ENCODE measurements around the gene DIP2C. TPM values are rescaled to one million over a fixed set of nuclear protein-coding genes. Genes with fewer than 3 reads are reported as not detected.

The DIP2C gene
- total RNA-seq, 1 donor from 2014 or later = 1.6 TPM

DNA sequence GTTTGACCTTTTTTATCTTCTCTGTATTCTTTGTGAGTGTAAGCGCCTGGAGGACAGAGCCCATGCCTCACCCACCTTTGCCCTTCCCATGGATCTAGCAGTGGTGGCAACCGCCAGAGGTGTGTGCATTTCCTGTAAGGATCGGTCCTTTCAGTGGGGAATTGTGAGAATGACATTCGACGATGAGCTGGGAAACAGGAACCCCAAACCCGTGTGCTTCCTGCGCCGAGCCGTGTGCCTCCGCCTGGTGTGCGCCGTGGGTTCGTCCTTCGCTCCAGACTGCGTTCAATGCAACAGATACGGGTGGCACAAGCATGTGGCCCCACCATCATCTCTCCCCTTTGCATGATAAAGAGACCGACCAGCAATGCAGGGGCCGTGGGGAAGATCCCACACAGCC is 1.7 kb upstream of the DIP2C start:
- DNase-seq (ENCODE audit: low spot score) = no peak
- Mint-ChIP-seq H3K27ac (no peak overlapping the region), H3K4me3 (ENCODE audit: low read depth) (peak overlapping the region; percentile 26), H3K9me3 (no peaks in the 10 kb centered on the region), H3K4me1 (ENCODE audit: low read depth) (no peaks in the 10 kb centered on the region), H3K27me3 (ENCODE audit: low read depth) (peaks cover 39% of the 10 kb centered on the region), H3K36me3 (ENCODE audit: low read depth) (no peaks in the 10 kb centered on the region)
- intact Hi-C loops (cut with micrococcal nuclease) = no loop called here

DNA sequence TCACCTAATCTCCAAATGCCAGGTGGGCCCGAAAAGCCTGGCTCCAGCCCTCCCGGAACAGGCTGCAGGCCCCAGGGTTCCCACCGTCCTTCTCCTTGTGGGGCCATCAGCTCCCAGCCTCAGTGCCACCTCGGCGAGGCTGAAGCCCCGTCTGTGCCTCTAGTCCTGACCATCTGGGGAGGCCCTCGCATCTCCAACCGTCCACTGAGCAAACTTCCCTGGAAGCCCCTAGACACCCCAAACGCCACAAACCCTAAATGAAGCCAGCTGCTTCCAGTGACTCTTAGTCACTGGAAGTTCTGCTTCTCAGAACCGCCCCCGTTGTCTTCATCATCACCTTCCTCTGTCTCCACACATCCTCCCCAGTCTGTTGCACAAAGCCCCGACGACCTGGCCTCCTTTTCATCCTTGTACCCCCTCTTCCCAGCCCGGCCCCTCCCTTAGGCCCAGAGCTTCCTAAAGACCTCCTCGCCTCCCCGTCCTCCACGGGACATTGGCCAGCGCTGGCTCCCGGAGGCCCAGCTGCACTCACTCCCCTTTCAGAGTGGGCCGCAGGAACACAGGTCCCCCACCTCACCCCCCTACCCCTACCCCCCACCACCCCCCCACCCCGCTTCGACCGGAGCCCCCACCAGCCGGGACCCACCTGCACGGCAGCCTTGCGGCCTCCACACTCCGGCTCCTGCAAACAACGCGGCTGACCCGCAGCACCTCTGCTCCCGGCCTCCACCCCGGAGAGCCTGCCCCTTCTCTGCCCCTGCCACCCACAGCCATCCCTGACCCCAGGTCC is 1.1 kb upstream of the DIP2C start:
- Mint-ChIP-seq H3K4me1 (ENCODE audit: low read depth) (no peaks in the 10 kb centered on the region), H3K27ac (no peak overlapping the region), H3K27me3 (ENCODE audit: low read depth) (peaks cover 39% of the 10 kb centered on the region), H3K9me3 (no peaks in the 10 kb centered on the region), H3K36me3 (ENCODE audit: low read depth) (no peaks in the 10 kb centered on the region), H3K4me3 (ENCODE audit: low read depth) (peak overlapping the region; percentile 50)
- DNase-seq (ENCODE audit: low spot score) = no peak
- intact Hi-C loops (cut with micrococcal nuclease) = no loop called here

DNA sequence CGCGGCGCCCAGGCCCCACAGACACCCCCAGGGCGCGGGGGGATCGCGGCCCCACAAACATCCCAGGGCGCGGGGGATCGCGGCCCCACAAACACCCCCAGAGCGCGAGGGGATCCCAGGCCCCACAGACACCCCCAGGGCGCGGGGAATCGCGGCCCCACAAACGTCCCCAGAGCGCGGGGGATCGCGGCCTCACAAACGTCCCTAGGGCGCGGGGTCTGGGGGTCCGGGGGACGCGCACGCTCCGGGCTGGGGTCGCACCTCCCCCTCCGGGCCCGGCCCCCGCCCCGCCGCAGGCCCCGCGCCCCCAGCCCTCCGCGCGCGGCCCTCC is 382 bp downstream of the DIP2C start:
- DNase-seq (ENCODE audit: low spot score) = no peak
- H3K27me3 Mint-ChIP-seq (ENCODE audit: low read depth) = peaks cover 39% of the 10 kb centered on the region
- intact Hi-C loops (cut with micrococcal nuclease) = no loop called here
- no peaks in the 10 kb centered on the region for H3K4me1 Mint-ChIP-seq (ENCODE audit: low read depth)
- no peak overlapping the region for H3K4me3 Mint-ChIP-seq (ENCODE audit: low read depth)
- no peaks in the 10 kb centered on the region for H3K9me3 Mint-ChIP-seq
- no peak overlapping the region for H3K27ac Mint-ChIP-seq
- H3K36me3 Mint-ChIP-seq (ENCODE audit: low read depth) = no peaks in the 10 kb centered on the region

DNA sequence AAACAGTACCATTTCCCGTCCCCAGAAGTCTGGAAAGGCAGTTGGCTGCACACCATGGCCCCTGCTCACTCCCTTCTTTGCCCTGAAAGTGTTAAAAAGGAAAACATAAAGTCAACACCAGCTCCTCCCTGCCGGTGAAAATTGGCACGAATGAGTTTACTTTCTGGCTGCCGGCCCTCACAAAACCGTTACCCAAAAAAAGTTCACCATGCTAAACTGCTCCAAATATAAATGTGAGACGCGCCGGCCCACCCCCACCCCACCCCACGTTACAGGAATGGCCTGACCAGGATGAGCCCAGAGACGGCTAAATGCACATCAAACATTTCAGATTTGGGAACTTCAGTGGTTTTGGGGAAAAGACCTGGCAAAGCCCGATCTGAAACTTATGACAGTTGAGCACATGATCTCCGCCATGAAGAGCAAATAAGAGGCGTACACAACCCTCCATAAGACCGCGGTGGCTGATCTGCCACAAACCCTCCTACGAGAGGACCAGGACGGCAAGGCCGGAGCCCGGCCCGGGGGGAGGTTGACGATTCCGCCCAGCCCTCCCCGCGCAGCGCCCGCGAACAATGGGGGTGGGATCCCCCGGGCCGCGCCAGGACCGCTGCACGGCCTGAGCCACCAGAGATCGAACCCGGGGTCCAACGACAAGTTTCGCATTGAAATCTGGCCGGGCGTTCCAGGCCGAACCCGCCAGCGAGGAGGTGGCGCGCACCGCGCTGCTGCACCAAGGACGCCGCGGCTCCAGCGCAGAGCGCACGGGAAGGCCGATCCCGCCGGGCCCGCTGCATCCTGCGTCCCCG is 952 bp downstream of the DIP2C start:
- Mint-ChIP-seq H3K27ac (no peak overlapping the region), H3K4me3 (ENCODE audit: low read depth) (no peak overlapping the region)

DNA sequence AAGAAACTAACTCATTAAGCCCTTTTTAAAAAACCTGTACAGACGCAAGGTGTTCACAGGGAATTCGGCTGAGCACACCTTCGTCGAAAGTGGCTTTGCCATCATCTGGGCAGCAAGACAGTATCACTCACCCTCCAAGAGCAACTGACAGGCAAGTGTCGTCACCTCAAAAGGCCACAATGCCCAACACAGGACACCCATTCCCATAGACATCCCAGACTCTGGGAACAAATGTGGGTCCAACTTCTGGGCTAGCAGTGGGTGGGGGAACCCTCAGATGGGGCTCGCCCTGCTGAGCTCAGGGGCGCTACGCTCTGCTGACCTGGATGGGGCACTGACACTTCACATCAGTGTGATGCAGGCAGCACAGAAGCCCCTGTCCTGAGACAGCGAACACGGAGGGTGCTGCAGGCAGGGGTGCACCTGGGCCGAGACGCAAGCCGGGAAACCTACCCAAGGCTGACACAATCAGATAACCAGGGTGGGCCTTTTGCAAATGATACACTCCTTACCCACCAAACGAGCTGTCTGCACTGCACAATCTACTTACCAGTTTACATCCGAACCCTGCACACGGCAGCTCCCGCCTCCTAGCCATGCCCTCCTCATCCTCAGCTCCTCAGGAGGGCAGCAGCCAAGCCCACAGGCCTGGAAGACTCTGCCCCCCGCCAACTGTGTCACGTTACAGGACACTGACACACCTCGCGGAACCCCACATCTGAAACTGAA is 1.7 kb downstream of the DIP2C start:
- no peak overlapping the region for H3K4me3 Mint-ChIP-seq (ENCODE audit: low read depth)
- H3K9me3 Mint-ChIP-seq = no peaks in the 10 kb centered on the region
- peaks cover 36% of the 10 kb centered on the region for H3K27me3 Mint-ChIP-seq (ENCODE audit: low read depth)
- DNase-seq (ENCODE audit: low spot score) = no peak
- no peaks in the 10 kb centered on the region for H3K36me3 Mint-ChIP-seq (ENCODE audit: low read depth)
- intact Hi-C loops (cut with micrococcal nuclease) = no loop called here
- no peaks in the 10 kb centered on the region for H3K4me1 Mint-ChIP-seq (ENCODE audit: low read depth)
- no peak overlapping the region for H3K27ac Mint-ChIP-seq

More for the DNA sequence above, 952 bp downstream of the DIP2C start:
- Mint-ChIP-seq H3K27me3 (ENCODE audit: low read depth) (peaks cover 39% of the 10 kb centered on the region), H3K36me3 (ENCODE audit: low read depth) (no peaks in the 10 kb centered on the region), H3K4me1 (ENCODE audit: low read depth) (no peaks in the 10 kb centered on the region), H3K9me3 (no peaks in the 10 kb centered on the region)
- DNase-seq (ENCODE audit: low spot score) = no peak
- intact Hi-C loops (cut with micrococcal nuclease) = no loop called here

DNA sequence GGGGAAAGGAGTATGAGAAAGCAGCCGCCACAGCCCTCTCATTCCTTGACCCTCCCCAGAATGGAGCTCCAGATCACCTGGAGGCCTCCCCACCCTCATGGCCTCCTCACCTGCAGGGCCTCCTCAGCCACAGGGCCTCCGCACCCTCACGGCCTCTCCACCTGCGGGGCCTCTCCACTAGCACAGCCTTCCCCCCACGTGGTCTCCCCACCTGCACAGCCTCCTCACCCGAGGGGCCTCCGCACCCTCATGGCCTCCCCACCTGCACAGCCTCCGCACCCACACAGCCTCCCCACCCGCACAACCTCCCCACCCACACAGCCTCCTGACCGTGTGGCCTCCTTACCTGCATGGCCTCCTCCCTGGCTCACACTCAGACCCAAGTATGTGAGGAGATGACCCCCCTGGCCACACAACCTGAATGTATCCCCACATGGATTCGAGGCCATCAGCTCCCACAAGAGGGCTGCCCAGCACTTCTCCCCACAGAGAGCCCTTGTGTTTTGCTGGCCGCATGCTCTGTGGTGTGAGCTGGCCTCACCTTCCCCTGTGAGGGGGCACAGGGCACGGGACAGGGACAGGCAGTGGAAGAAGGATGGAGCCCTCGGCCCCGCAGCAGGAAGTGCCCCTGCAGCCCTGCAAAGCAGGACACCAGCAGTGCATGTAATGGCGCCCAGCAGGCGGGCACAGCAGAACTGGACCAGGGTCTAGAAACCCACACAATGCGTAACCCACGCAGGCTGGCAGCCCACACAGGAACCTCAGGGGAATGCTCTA is 3.1 kb downstream of the DIP2C start:
- Mint-ChIP-seq H3K27ac (no peak overlapping the region), H3K4me3 (ENCODE audit: low read depth) (no peak overlapping the region), H3K4me1 (ENCODE audit: low read depth) (no peaks in the 10 kb centered on the region), H3K9me3 (no peaks in the 10 kb centered on the region), H3K36me3 (ENCODE audit: low read depth) (no peaks in the 10 kb centered on the region), H3K27me3 (ENCODE audit: low read depth) (peaks cover 28% of the 10 kb centered on the region)
- intact Hi-C loops (cut with micrococcal nuclease) = no loop called here
- DNase-seq (ENCODE audit: low spot score) = no peak

DNA sequence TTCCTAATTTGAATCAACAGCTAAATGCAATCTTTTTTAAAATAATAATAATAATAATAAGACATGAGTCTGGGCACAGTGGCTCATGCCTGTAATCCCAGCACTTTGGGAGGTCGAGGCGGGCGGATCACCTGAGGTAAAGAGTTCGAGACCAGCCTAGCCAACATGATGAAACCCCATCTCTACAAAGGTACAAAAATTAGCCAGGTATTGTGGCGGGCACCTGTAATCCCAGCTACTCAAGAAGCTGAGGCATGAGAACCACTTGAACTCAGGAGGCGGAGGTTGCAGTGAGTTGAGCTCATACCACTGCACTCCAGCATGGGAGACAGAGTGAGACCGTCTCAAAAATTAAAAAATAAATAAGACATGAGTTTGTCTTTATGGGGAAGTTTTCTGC is 3.9 kb downstream of the DIP2C start:
- H3K4me3 Mint-ChIP-seq (ENCODE audit: low read depth) = no peak overlapping the region
- intact Hi-C loops (cut with micrococcal nuclease) = no loop called here
- H3K27ac Mint-ChIP-seq = no peak overlapping the region
- no peaks in the 10 kb centered on the region for H3K4me1 Mint-ChIP-seq (ENCODE audit: low read depth)
- H3K36me3 Mint-ChIP-seq (ENCODE audit: low read depth) = no peaks in the 10 kb centered on the region
- no peaks in the 10 kb centered on the region for H3K9me3 Mint-ChIP-seq
- H3K27me3 Mint-ChIP-seq (ENCODE audit: low read depth) = peaks cover 23% of the 10 kb centered on the region
- DNase-seq (ENCODE audit: low spot score) = no peak

DNA sequence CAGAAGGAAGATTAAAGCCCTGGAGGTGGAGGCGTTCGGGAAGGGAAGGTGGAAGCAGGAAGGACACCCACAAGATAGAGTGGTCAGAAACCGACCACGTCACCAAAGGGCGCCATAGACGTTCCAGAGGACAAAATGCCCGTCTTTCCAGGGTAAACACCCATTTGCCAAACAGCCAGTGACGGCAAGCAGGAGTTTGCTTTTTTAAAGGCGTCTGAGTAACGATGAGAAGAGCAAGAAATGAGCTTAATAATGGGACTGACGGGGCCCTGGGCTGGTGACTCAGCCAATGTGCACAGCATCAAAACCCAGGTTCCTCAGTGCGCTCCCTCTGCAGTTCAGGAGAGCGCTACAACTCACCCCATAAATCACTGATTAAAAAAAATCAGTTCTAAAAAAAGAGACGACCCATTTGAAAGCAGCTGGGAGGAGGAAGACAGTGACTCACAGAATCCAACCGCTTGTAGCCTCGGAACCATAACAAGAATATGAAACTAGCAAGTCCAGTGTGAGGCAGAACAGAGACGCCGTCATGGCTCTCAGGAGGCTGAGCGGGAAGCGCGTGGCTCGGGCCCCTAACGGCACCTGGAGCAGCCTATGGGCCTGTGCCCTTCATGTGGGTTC is 5.9 kb downstream of the DIP2C start:
- H3K4me3 Mint-ChIP-seq (ENCODE audit: low read depth) = no peak overlapping the region
- no peak overlapping the region for H3K27ac Mint-ChIP-seq
- intact Hi-C loops (cut with micrococcal nuclease) = no loop called here
- no peaks in the 10 kb centered on the region for H3K9me3 Mint-ChIP-seq
- peaks cover 19% of the 10 kb centered on the region for H3K27me3 Mint-ChIP-seq (ENCODE audit: low read depth)
- no peak for DNase-seq (ENCODE audit: low spot score)
- no peaks in the 10 kb centered on the region for H3K36me3 Mint-ChIP-seq (ENCODE audit: low read depth)
- H3K4me1 Mint-ChIP-seq (ENCODE audit: low read depth) = no peaks in the 10 kb centered on the region

DNA sequence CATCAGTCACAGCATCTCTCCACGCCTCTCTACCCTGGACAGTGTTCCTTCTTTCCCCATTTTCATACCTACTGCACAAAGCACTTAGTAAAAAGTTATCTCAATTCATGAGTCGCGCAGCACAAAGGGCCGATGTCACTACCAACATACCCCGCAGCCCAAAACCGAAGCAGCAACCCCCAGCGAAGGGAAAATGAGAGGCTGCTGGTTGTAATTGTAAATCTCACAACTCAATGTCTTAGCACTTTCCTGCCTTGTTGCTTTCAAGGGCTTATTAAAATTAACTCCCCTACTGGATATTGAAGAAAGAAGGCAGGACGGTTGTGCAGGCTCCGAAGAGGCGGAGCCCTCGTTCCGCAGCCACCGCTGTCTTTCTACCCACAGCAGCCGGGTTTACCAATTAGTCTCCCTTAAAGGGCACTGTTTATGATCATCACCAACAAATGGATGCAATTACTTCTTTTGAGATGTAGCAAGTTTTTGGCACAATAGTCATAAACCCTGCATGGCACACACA is 6.5 kb downstream of the DIP2C start:
- intact Hi-C loops (cut with micrococcal nuclease) = no loop called here
- Mint-ChIP-seq H3K36me3 (ENCODE audit: low read depth) (no peaks in the 10 kb centered on the region), H3K4me3 (ENCODE audit: low read depth) (no peak overlapping the region), H3K9me3 (no peaks in the 10 kb centered on the region), H3K27me3 (ENCODE audit: low read depth) (peaks cover 13% of the 10 kb centered on the region), H3K27ac (no peak overlapping the region), H3K4me1 (ENCODE audit: low read depth) (no peaks in the 10 kb centered on the region)
- DNase-seq (ENCODE audit: low spot score) = no peak

DNA sequence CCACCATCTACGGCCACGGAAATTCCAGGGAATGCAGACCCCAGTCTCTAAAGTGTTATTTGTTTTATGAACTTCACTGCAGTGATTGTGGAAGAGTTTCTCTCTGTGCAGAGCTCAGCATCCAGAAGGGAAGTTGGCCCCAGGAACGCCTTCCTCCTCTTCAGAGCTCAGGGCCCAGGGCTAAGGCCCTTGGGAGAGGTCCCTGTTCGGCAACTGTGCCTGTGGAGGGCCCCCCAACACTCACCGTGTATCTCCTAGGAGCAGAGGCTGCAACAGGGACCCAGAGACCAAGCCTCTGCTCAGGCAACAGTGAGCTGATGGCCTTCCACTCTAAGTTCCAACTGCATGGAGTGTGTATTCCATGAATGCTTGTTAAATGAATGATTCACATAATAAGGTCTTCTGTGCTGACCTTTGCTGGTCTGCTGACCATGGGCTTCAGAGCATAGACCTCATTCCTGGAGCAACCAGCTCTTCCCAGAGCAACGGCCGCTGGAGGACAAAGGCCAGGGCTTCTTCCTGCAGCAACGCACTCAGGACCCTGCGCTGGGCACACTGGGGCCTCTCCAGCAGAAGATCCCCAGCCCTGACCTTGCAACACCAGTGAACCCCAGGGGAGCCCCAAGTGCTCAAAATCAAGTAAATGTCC is 7.7 kb downstream of the DIP2C start:
- H3K4me1 Mint-ChIP-seq (ENCODE audit: low read depth) = peaks cover 8% of the 10 kb centered on the region
- DNase-seq (ENCODE audit: low spot score) = no peak
- H3K27ac Mint-ChIP-seq = no peak overlapping the region
- H3K36me3 Mint-ChIP-seq (ENCODE audit: low read depth) = no peaks in the 10 kb centered on the region
- H3K27me3 Mint-ChIP-seq (ENCODE audit: low read depth) = peaks cover 2% of the 10 kb centered on the region
- H3K4me3 Mint-ChIP-seq (ENCODE audit: low read depth) = no peak overlapping the region
- intact Hi-C loops (cut with micrococcal nuclease) = no loop called here
- H3K9me3 Mint-ChIP-seq = no peaks in the 10 kb centered on the region

DNA sequence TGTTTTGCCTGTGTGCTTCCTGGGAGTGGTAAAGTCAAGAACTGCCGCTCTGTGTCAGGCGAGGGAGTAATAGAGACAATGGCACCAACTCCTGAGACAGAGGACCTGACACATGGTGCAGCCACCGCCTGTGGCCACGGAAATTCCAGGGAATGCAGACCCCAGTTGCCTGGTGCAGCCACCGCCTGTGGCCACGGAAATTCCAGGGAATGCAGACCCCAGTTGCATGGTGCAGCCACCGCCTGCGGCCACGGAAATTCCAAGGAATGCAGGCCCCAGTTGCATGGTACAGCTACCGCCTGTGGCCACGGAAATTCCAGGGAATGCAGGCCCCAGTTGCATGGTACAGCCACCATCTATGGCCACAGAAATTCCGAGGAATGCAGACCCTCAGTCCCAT is 8.7 kb downstream of the DIP2C start:
- Mint-ChIP-seq H3K27ac (no peak overlapping the region), H3K4me3 (ENCODE audit: low read depth) (no peak overlapping the region), H3K4me1 (ENCODE audit: low read depth) (peaks cover 16% of the 10 kb centered on the region), H3K36me3 (ENCODE audit: low read depth) (no peaks in the 10 kb centered on the region), H3K27me3 (ENCODE audit: low read depth) (peaks cover 2% of the 10 kb centered on the region), H3K9me3 (no peaks in the 10 kb centered on the region)
- intact Hi-C loops (cut with micrococcal nuclease) = no loop called here
- no peak for DNase-seq (ENCODE audit: low spot score)

DNA sequence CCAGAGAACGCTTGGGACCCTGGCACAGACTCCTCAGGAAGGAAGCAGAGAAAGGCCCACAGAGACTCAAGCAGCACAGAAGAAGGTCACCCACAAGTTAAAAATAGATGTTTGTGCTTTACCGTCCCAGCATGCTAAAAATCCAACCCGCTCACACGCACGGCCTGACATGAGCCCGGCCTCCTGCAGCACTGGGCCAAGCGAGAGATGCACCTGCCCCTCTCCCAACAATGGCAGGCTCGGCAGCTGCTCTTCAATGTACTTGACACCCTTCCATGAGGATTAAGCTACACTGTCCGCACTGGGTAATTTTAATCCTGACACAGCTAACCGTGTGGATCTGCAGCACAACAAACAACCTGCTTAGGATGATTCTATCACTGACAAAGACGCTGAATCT is 9.3 kb downstream of the DIP2C start:
- Mint-ChIP-seq H3K27me3 (ENCODE audit: low read depth) (peaks cover 6% of the 10 kb centered on the region), H3K4me3 (ENCODE audit: low read depth) (no peak overlapping the region), H3K36me3 (ENCODE audit: low read depth) (no peaks in the 10 kb centered on the region), H3K9me3 (no peaks in the 10 kb centered on the region), H3K27ac (no peak overlapping the region), H3K4me1 (ENCODE audit: low read depth) (peaks cover 17% of the 10 kb centered on the region)
- no peak for DNase-seq (ENCODE audit: low spot score)
- intact Hi-C loops (cut with micrococcal nuclease) = no loop called here
